AG09309 (cell line): ENCODE data around the gene PGLYRP4.

Experiments
- DNase-seq: peaks from one replicate; pipeline ENCODE4 v3.0.0-alpha.2; 2010; ENCODE audit warnings: low read depth
- H3K4me3 ChIP-seq: 2 replicates; pipeline ENCODE4 v1.5.1; 2011; ENCODE audit warnings: mild to moderate bottlenecking, low read depth, low read length, moderate library complexity; ENCODE audit not compliant: control insufficient read depth
- CTCF ChIP-seq: IDR thresholded peaks from 2 replicates; pipeline ENCODE4 v1.5.1; 2011; ENCODE audit warnings: mild to moderate bottlenecking, low read depth, low read length, inconsistent platforms; ENCODE audit not compliant: insufficient read depth, control insufficient read depth; ENCODE audit errors: missing control alignments

Gene PGLYRP4

GRCh38 chr1:153363641-153364040 is 15.0 kb upstream of the PGLYRP4 start:
- no peak overlapping the region for H3K4me3 ChIP-seq
- TF ChIP-seq CTCF, result no peak
- DNase-seq, result no peak

DNA sequence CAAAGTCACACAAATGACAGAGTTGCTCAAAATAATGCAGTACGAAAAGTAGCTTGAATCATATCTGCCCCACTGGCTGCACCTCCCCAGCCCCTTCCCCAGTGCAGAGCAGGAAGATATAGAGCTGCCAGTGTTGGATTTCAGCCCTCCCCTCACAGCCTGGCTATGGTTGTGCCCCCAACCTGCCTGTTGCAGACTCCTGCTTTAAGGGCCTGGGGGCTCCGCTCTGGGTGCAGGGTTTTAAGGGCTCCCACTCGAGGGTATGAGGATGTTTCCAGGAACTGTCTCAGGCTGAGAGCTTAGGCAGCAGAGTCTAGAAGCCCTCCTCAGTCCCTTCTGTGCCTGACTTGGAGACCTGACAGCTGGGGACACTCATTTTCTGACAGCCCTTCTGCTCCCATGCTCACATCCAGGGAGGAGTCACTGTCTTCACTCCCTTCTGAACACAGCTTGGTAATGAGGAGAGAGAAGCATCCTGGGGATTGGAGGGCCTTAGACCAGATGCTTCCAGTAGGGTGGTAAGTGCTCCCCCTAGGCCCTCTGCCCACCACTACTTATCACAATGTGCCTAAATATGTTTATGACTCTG is 13.6 kb upstream of the PGLYRP4 start:
- TF ChIP-seq CTCF, result no peak
- no peak overlapping the region for H3K4me3 ChIP-seq
- DNase-seq, result no peak

DNA sequence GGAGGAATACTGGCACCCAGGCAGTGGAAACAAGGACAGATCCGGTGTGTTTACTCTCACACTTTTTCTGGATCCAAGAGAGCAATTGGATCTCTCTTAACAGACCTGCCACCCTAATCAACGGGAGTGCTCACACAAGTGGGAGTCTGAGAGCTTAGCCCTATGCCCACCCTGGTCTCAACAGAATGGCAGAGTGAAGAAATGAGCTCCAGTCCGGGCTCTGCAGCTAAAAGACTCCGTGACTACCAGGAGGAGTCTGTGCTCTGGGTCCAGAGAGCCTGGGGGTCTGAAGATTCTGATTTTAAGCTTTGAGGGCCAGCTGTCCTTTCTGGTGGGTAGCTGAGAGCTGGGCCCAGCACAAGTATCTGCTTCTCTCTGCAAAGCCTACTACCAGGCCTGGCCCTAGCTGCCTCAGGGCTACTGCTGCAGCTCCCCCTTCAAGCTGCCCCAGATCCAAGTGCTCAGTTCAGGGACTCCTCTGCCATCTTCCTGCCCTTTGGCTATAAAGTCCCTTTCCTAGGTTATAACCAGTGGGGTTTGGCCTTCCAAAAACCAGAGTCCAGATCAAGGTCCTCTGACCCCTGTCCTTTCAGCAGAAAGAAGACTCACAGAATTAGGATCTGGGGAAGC is 13.0 kb upstream of the PGLYRP4 start:
- no peak for DNase-seq
- no peak for TF ChIP-seq CTCF
- no peak overlapping the region for H3K4me3 ChIP-seq

- no peak for TF ChIP-seq CTCF
- no peak overlapping the region for H3K4me3 ChIP-seq
- no peak for DNase-seq
These were observed 12.2 kb upstream of the PGLYRP4 start for GRCh38 chr1:153360592-153361479.

DNA sequence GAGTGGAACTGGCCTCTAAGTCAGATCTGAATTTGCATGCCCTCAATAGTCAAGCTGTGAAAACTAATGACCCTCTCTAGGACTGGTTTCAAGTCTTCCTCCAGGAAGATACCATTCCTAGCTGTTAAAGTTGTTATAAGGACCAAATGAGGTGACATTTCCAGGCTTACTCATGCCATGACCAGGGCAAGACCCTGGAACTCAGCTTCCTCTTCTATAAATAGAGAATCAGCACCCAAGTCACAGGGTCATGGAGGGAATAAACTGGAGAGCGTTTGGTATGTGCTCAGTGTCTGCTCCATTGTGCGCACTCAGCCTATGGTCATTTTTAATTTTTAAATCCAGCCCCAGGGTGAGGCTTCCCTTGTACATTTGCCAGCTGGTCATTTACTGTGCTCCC is 11.5 kb upstream of the PGLYRP4 start:
- no peak overlapping the region for H3K4me3 ChIP-seq
- no peak for DNase-seq
- TF ChIP-seq CTCF, result no peak

DNA sequence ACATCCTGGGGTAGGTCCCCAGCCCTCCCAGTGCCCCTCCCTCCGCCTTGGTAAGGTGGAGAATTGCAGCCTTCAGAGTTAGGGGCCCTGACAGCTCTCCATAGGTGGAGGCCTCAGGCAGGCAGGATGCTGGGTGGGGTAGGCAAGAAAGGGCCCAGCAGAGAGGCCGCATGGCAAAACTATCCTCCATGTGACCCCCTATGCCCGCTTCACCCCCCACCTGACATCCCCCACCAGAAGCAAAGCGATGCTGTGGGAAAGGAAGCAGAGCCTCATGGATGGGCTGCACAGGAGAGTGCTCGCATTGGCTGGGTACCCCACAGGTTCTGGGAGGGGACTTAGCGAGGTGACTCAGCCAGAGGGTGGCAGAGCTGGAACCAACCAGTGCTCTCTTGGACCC is 10.6 kb upstream of the PGLYRP4 start:
- H3K4me3 ChIP-seq, result no peak overlapping the region
- no peak for DNase-seq
- no peak for TF ChIP-seq CTCF
